GM18507 (cell line): ENCODE results near the gene SLC5A3.
A peak's percentile ranks its signal among the peaks of the same experiment; 100 is the strongest.

Experiments used
- DNase-seq: peaks from one replicate; pipeline ENCODE4 v3.0.0; 2011; ENCODE audit warnings: low read depth; ENCODE audit not compliant: insufficient read length; ENCODE audit errors: extremely low spot score
- FAIRE-seq: peaks from 2 replicates; lab custom pipeline; 2011; peaks lifted over from hg19 to GRCh38; lab: Jason Lieb, UNC

The SLC5A3 gene

GRCh38 chr21:34061983-34062382 is 11.4 kb upstream of the SLC5A3 start:
- peak; percentile 45 for FAIRE-seq
- no peak for DNase-seq

- DNase-seq = no peak
- no peak for FAIRE-seq
Observed at GRCh38 chr21:34065027-34065426, 8.4 kb upstream of the SLC5A3 start.

GRCh38 chr21:34071683-34072082 is 1.7 kb upstream of the SLC5A3 start:
- FAIRE-seq (no peak), DNase-seq (no peak)

GRCh38 chr21:34072145-34073031 is 990 bp upstream of the SLC5A3 start:
- FAIRE-seq (no peak), DNase-seq (no peak)

- no peak for FAIRE-seq
- peak; percentile 15 for DNase-seq
Observed at GRCh38 chr21:34073749-34074282, 438 bp downstream of the SLC5A3 start.

- DNase-seq (no peak), FAIRE-seq (peak; percentile 21)
Observed at GRCh38 chr21:34074283-34075090, 1.1 kb downstream of the SLC5A3 start.

GRCh38 chr21:34075091-34075425 is 1.7 kb downstream of the SLC5A3 start:
- FAIRE-seq = no peak
- DNase-seq = no peak

- peak; percentile 33 for FAIRE-seq
- no peak for DNase-seq
Observed at GRCh38 chr21:34075760-34076660, 2.6 kb downstream of the SLC5A3 start.

- DNase-seq = no peak
- no peak for FAIRE-seq
Observed at GRCh38 chr21:34076835-34077234, 3.5 kb downstream of the SLC5A3 start.

- DNase-seq = no peak
- FAIRE-seq = no peak
Observed at GRCh38 chr21:34077888-34078287, 4.5 kb downstream of the SLC5A3 start.

GRCh38 chr21:34078915-34079314 is 5.5 kb downstream of the SLC5A3 start:
- FAIRE-seq (no peak), DNase-seq (no peak)

GRCh38 chr21:34080710-34081109 is 7.3 kb downstream of the SLC5A3 start:
- DNase-seq (no peak), FAIRE-seq (no peak)

- no peak for FAIRE-seq
- no peak for DNase-seq
Observed at GRCh38 chr21:34082769-34083168, 9.4 kb downstream of the SLC5A3 start.

GRCh38 chr21:34083357-34083756 is 10.0 kb downstream of the SLC5A3 start:
- no peak for DNase-seq
- no peak for FAIRE-seq

GRCh38 chr21:34085129-34085528 is 11.8 kb downstream of the SLC5A3 start:
- no peak for FAIRE-seq
- DNase-seq = no peak

GRCh38 chr21:34086887-34087306 is 13.5 kb downstream of the SLC5A3 start:
- FAIRE-seq (no peak), DNase-seq (no peak)

GRCh38 chr21:34088752-34089151 is 15.4 kb downstream of the SLC5A3 start:
- FAIRE-seq (no peak), DNase-seq (no peak)

- no peak for DNase-seq
- FAIRE-seq = no peak
Observed at GRCh38 chr21:34091032-34091431, 17.7 kb downstream of the SLC5A3 start.

- no peak for DNase-seq
- FAIRE-seq = no peak
Observed at GRCh38 chr21:34091607-34092006, 18.2 kb downstream of the SLC5A3 start.
